Astrocyte of the spinal cord (primary cell): Measurements from ENCODE around the gene IFNG.

ENCODE experiments used
- DNase-seq: peaks from one replicate; pipeline ENCODE4 v3.0.0; 2011; ENCODE audit warnings: low read depth, low spot score
- H3K4me3 ChIP-seq: 2 replicates; pipeline ENCODE4 v1.5.1; 2011; ENCODE audit warnings: low read depth, mild to moderate bottlenecking, low read length, moderate library complexity
- CTCF ChIP-seq: IDR thresholded peaks from 2 replicates; pipeline ENCODE4 v1.5.1; 2012; ENCODE audit warnings: low read depth, mild to moderate bottlenecking, low read length, inconsistent platforms
- in situ Hi-C: cut with HindIII; loops from 2 replicates; pipeline ENCODE4 v1.10.0; 2017; ENCODE audit warnings: low sequenced_read_pairs

IFNG gene

GRCh38 chr12:68137335-68137830 is 22.2 kb downstream of the IFNG start:
- no peak for DNase-seq
- no peak for TF ChIP-seq CTCF
- H3K4me3 ChIP-seq = no peak overlapping the region
- in situ Hi-C loops = no loop called here

- DNase-seq = no peak
- no peak overlapping the region for H3K4me3 ChIP-seq
- in situ Hi-C loops = no loop called here
- TF ChIP-seq CTCF = no peak
Observed at GRCh38 chr12:68135520-68135919, 24.0 kb downstream of the IFNG start.

GRCh38 chr12:68131867-68132414 is 27.6 kb downstream of the IFNG start:
- DNase-seq = no peak
- in situ Hi-C loops = no loop called here
- no peak overlapping the region for H3K4me3 ChIP-seq
- no peak for TF ChIP-seq CTCF

GRCh38 chr12:68129979-68130378 is 29.6 kb downstream of the IFNG start:
- TF ChIP-seq CTCF = no peak
- no peak overlapping the region for H3K4me3 ChIP-seq
- in situ Hi-C loops = no loop called here
- DNase-seq = no peak

GRCh38 chr12:68122236-68122920 is 37.2 kb downstream of the IFNG start:
- H3K4me3 ChIP-seq = no peak overlapping the region
- in situ Hi-C loops = no loop called here
- peak; percentile 13 for DNase-seq
- TF ChIP-seq CTCF = no peak

GRCh38 chr12:68121143-68121542 is 38.4 kb downstream of the IFNG start:
- DNase-seq = no peak
- no peak overlapping the region for H3K4me3 ChIP-seq
- in situ Hi-C loops = no loop called here
- TF ChIP-seq CTCF = no peak
